Measurements from ENCODE around the gene ACTRT2.

- no peak for TF ChIP-seq POLR2A (IDR thresholded peaks at IDR 0.05)
- no peak for TF ChIP-seq CTCF (IDR thresholded peaks at IDR 0.05)
These were observed 17.4 kb upstream of the ACTRT2 start for GRCh38 chr1:3003941-3004270.

Measured in adrenal gland (tissue), 5 donors.